Measurements from ENCODE around the gene ACSL1.

The ACSL1 gene

GRCh38 chr4:184808713-184809050 is 17.1 kb downstream of the ACSL1 start:
- no peak for FAIRE-seq

- no peak for FAIRE-seq
Observed at GRCh38 chr4:184807797-184808712, 17.7 kb downstream of the ACSL1 start.

DNA sequence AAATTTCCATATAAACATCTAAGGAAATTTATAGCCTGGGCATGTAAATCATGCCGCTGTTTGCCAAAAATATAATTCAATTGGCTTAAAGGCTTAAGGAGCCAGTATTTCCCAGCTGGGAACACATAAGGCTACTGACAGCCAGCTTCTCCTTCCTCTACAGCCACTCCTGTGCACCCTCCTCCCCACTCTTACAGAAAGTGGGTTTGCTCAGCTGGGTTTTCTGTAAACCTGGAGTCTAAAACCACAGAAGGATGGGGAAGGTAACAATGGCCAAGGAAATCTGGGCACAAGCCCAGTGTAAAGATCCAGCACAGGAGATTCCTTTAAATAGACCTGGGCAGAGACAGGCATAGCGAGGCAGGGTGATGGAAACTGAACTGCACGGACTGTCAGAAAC is 18.5 kb downstream of the ACSL1 start:
- no peak for FAIRE-seq

- FAIRE-seq, result no peak
Observed at GRCh38 chr4:184806711-184807110, 19.1 kb downstream of the ACSL1 start.

- FAIRE-seq, result no peak
Observed at GRCh38 chr4:184806229-184806550, 19.6 kb downstream of the ACSL1 start.

GRCh38 chr4:184805462-184806228 is 20.1 kb downstream of the ACSL1 start:
- no peak for FAIRE-seq

GRCh38 chr4:184804621-184805020 is 21.1 kb downstream of the ACSL1 start:
- FAIRE-seq, result no peak

DNA sequence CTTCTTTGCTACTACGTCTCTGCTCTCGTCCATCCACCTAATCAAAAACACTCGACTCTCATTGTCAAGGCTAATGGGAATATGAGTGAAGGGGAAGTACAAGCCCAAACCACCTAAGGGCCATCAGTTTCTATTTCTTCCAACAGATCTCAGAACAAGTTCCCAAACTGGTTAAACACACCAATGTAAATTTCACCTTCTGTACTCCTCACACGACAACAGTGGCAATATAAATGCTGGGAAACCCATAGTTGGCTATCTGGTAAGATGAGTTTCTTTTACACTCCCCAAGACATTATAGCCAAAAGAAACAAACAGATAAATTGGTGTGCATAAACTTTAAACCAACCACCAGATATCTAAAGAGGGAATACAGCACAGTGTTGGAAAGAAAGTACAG is 21.9 kb downstream of the ACSL1 start:
- no peak for FAIRE-seq

DNA sequence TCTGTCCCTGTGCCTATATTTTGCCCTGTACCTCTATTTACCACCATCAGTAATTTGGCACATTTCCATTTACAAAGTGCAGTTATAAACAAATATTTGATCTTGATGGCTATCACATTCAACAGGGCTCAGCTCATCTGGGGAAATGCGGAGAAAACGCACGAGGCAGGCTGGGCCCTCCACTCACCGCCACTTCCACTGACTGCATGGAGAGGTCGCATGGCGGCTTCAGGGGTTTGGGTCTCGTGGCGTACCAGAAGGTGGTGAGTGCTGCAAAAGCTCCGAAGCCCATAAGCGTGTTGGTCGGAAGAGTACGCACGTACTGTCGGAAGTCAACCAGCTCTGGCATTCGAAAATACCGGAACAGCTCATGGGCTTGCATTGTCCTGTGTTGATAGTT is 22.6 kb downstream of the ACSL1 start:
- FAIRE-seq, result no peak

- no peak for FAIRE-seq
Observed at GRCh38 chr4:184802697-184803015, 23.1 kb downstream of the ACSL1 start.

DNA sequence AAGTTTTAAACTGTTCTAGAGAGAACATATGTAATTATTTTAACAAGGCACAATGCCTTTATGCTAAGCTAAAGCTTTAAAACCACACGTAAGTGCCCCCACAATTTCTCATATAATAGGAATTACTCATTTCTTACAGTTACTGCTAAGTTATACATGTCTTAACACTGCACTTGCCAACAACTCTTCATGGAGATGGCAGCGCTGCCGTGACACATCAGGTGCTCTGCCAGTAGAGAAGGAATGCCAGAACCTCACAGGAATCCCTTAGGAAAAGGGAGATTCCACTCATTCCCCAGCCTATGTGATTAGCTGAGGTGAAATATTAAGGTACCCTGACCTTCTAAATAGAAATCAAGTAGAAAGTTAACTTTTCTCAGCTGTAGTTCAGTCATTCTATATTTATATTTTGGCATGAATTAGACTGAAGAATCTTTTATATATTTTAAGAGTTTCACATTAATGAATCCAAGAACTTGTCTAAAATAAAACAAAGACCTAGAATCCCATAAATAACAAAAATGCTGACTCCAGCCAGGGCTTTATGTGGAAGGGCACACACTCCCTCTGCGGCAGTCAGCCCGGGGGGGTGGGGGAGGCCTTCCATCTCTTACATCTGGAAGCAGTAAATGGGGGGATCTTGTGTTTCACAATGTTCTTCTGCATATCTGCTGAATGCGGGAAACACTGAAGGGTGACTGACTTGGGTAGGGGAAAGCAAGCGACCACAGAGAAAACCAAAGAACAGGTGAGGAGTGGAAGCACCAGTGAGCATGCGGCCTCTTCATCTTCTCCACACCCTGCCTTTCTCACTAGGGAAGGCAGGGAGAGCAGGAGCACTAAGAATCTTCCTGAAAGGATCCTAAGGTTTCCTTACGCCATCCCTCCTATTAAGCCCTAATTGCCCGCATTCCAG is 23.7 kb downstream of the ACSL1 start:
- FAIRE-seq, result no peak

- no peak for FAIRE-seq
Observed at GRCh38 chr4:184798504-184798903, 27.3 kb downstream of the ACSL1 start.

- no peak for FAIRE-seq
Observed at GRCh38 chr4:184796906-184797305, 28.9 kb downstream of the ACSL1 start.

GRCh38 chr4:184795214-184795844 is 30.4 kb downstream of the ACSL1 start:
- no peak for FAIRE-seq

GRCh38 chr4:184794470-184794869 is 31.3 kb downstream of the ACSL1 start:
- FAIRE-seq, result no peak

GRCh38 chr4:184793735-184794355 is 31.9 kb downstream of the ACSL1 start:
- FAIRE-seq, result no peak

GRCh38 chr4:184792950-184793555 is 32.7 kb downstream of the ACSL1 start:
- FAIRE-seq, result no peak

GRCh38 chr4:184792334-184792733 is 33.4 kb downstream of the ACSL1 start:
- no peak for FAIRE-seq

GRCh38 chr4:184790826-184791225 is 34.9 kb downstream of the ACSL1 start:
- FAIRE-seq, result no peak

GRCh38 chr4:184787766-184788503 is 37.8 kb downstream of the ACSL1 start:
- no peak for FAIRE-seq

GRCh38 chr4:184785813-184786212 is 40.0 kb downstream of the ACSL1 start:
- no peak for FAIRE-seq

Data from TTC549 (cell line).